HepG2 (cell line): ENCODE measurements around the gene LAMTOR1. TPM values are rescaled to one million over a fixed set of nuclear protein-coding genes. Genes with fewer than 3 reads are reported as not detected.

Experiments
- ATAC-seq: fragments of 200-7000 bp; cut with Tn5 transposase; 3 replicates; pipeline ENCODE4 v1.9.1; 2020; ENCODE audit warnings: mild to moderate bottlenecking, moderate library complexity
- BruUV-seq: library from RNA; stranded (reverse); fragments of 400-500 nt; replicated peaks from 2 replicates; lab custom pipeline; 2021; lab: Mats Ljungman, UMichigan
- CTCF ChIA-PET: fragments of 300-600 bp; formaldehyde crosslinking; extraction: SDS; loops from one replicate; lab custom pipeline; 2021; ENCODE audit warnings: low total read pairs, inconsistent platforms, low intra/inter-chr PET ratio; lab: Yijun Ruan, JAX
- POLR2A ChIA-PET: fragments of 350-600 bp; sonication (Branson Sonifier 250); formaldehyde crosslinking; loops from one replicate; lab custom pipeline; 2020; ENCODE audit warnings: antibody characterized with exemption, inconsistent platforms; lab: Yijun Ruan, JAX
- DNase-seq: peaks from one replicate; pipeline ENCODE4 v3.0.0-alpha.2; 2015; ENCODE audit warnings: low spot score
- FAIRE-seq: peaks from 3 replicates; lab custom pipeline; 2011; peaks lifted over from hg19 to GRCh38; lab: Jason Lieb, UNC
- H2AFZ ChIP-seq: one replicate; pipeline ENCODE4 v1.6.1; 2011; ENCODE audit warnings: low read length, inconsistent platforms
- H3K27ac ChIP-seq: fragments of 300-600 bp; 3 replicates; pipeline ENCODE4 v1.8.0; 2011; ENCODE audit warnings: mixed run types, mild to moderate bottlenecking, mixed read lengths, low read length, inconsistent platforms; ENCODE audit not compliant: insufficient read depth; ENCODE audit errors: extremely low read length
- H3K27me3 ChIP-seq, 2 experiments: fragments of 200-600 bp in 1 of 2; 2 replicates in 1 of 2; 3 replicates in 1 of 2; pipeline versions ENCODE4 v1.6.0 to v1.8.0; 2011; ENCODE audit warnings: low read length in 2 of 2, mild to moderate bottlenecking in 2 of 2, moderate library complexity in 2 of 2, inconsistent platforms in 1 of 2; ENCODE audit not compliant: insufficient read depth in 2 of 2, control insufficient read depth in 1 of 2
- H3K36me3 ChIP-seq, 2 experiments: fragments of 200-600 bp in 1 of 2; replicated peaks in 1 of 2; 2 replicates in 1 of 2; 3 replicates in 1 of 2; pipeline versions ENCODE4 v1.5.1 to v1.8.0; 2011; ENCODE audit warnings: low read length in 2 of 2, inconsistent platforms in 1 of 2; ENCODE audit not compliant: insufficient read depth in 2 of 2, control insufficient read depth in 1 of 2
- H3K4me1 ChIP-seq: 2 replicates; pipeline ENCODE4 v1.5.1; 2012; ENCODE audit warnings: low read length, inconsistent platforms; ENCODE audit not compliant: insufficient read depth
- H3K4me2 ChIP-seq: 2 replicates; pipeline ENCODE4 v1.6.0; 2011; ENCODE audit warnings: low read depth, low read length, inconsistent platforms
- H3K4me3 ChIP-seq, 3 experiments: fragments of 200-600 bp in 1 of 3; sonication (generic), shearing (Covaris generic) in 1 of 3; replicated peaks in 1 of 3; 2 replicates each; pipeline ENCODE4 v1.5.1; 2011 to 2016; ENCODE audit warnings: low read length in 3 of 3, inconsistent platforms in 2 of 3, low read depth in 2 of 3, mild to moderate bottlenecking in 2 of 3, control low read depth in 1 of 3, mixed read lengths in 1 of 3; ENCODE audit not compliant: insufficient read depth in 1 of 3
- H3K79me2 ChIP-seq: one replicate; pipeline ENCODE4 v1.6.1; 2011; ENCODE audit warnings: low read length, inconsistent platforms; ENCODE audit not compliant: insufficient read depth
- H3K9ac ChIP-seq: 2 replicates; pipeline ENCODE4 v1.6.0; 2011; ENCODE audit warnings: mild to moderate bottlenecking, low read depth, low read length, inconsistent platforms; ENCODE audit not compliant: insufficient read depth
- H3K9me3 ChIP-seq: 2 replicates; pipeline ENCODE4 v1.5.1; 2012; ENCODE audit warnings: mild to moderate bottlenecking, low read length
- H4K20me1 ChIP-seq: 2 replicates; pipeline ENCODE4 v1.6.0; 2011; ENCODE audit warnings: inconsistent platforms, mild to moderate bottlenecking, low read length, moderate library complexity; ENCODE audit not compliant: insufficient read depth
- BHLHE40 ChIP-seq: IDR thresholded peaks from 2 replicates; pipeline ENCODE4 v1.6.1; 2011; ENCODE audit warnings: low read length, improper control_type of control experiment
- CBX5 ChIP-seq: sonication (generic); formaldehyde crosslinking; IDR thresholded peaks from 2 replicates; pipeline ENCODE4 v1.4.0; 2020; ENCODE audit warnings: missing genetic modification reagents, borderline replicate concordance
- MAZ ChIP-seq, 2 experiments: sonication (generic) in 1 of 2; formaldehyde crosslinking in 1 of 2; IDR thresholded peaks; 2 replicates each; pipeline versions ENCODE4 v1.5.0 to v1.6.1; 2012 to 2020; ENCODE audit warnings: low read depth in 2 of 2, mild to moderate bottlenecking in 2 of 2, borderline replicate concordance in 1 of 2, improper control_type of control experiment in 1 of 2, low read length in 1 of 2, missing genetic modification reagents in 1 of 2, moderate library complexity in 1 of 2
- POLR2G ChIP-seq: fragments of 200-400 bp; formaldehyde crosslinking; IDR thresholded peaks from 2 replicates; pipeline ENCODE4 v1.6.1; 2018; ENCODE audit warnings: mild to moderate bottlenecking, low read depth, low read length, moderate library complexity
- SATB2 ChIP-seq: sonication (generic); formaldehyde crosslinking; IDR thresholded peaks from 2 replicates; pipeline ENCODE4 v1.5.0; 2020; ENCODE audit warnings: missing genetic modification reagents
- TAF1 ChIP-seq: sonication (generic); formaldehyde crosslinking; IDR thresholded peaks from 2 replicates; pipeline ENCODE4 v1.4.0; 2020; ENCODE audit warnings: missing genetic modification reagents
- ZBTB7A ChIP-seq: sonication (generic); formaldehyde crosslinking; IDR thresholded peaks from 2 replicates; pipeline ENCODE4 v1.8.0; 2022; ENCODE audit warnings: mild to moderate bottlenecking, missing genetic modification reagents
- ZNF747 ChIP-seq: sonication (generic); formaldehyde crosslinking; IDR thresholded peaks from 2 replicates; pipeline ENCODE4 v1.8.1; 2023; ENCODE audit warnings: missing genetic modification reagents, mild to moderate bottlenecking, borderline replicate concordance
- ZSCAN5A ChIP-seq: sonication (generic); formaldehyde crosslinking; IDR thresholded peaks from 2 replicates; pipeline ENCODE4 v1.8.0; 2022; ENCODE audit warnings: mild to moderate bottlenecking, missing genetic modification reagents, borderline replicate concordance
- WGBS: methylation state at CpG from one replicate; pipeline ENCODE4 v1.1.6; 2017; ENCODE audit warnings: low lambda C conversion rate; 5-methylcytosine and 5-hydroxymethylcytosine counted together
- in situ Hi-C: cut with HindIII; loops from 2 replicates; pipeline ENCODE4 v1.10.0; 2017; ENCODE audit warnings: low pct_unique_long_range_greater_than_20kb; ENCODE audit not compliant: extremely low pct_ligation_motif_present
- intact Hi-C: fragments of 100-400 bp; cut with micrococcal nuclease; formaldehyde crosslinking; loops from one replicate; pipeline ENCODE4 v1.10.0; 2022; ENCODE audit not compliant: unreplicated experiment
- polyA plus RNA-seq, 8 experiments: library from polyadenylated mRNA; depleted of rRNA in 3 of 8; stranded (reverse) in 7 of 8; unstranded in 1 of 8; fragments of >200 nt; fragmentation: Illumina TruSeq in 4 of 8; extraction: Trizol in 4 of 8; gene quantifications; 2 replicates each; pipeline versions ENCODE4 v1.2.1 to v1.2.3, GENCODE V29; 2011 to 2016; ENCODE audit warnings: low read depth in 4 of 8, missing spikeins in 1 of 8, mixed read lengths in 1 of 8; ENCODE audit not compliant: insufficient read depth in 1 of 8
- total RNA-seq, 5 experiments: library from RNA; depleted of rRNA; stranded (reverse); fragments of >200 nt; fragmentation: Illumina TruSeq; extraction: Trizol; gene quantifications; 2 replicates each; pipeline ENCODE4 v1.2.3, GENCODE V29; 2016; ENCODE audit warnings: low read depth in 1 of 5
- TF ChIP-seq, protein P1 (sequence below): sonication (generic); formaldehyde crosslinking; IDR thresholded peaks from 2 replicates; pipeline ENCODE4 v1.4.0; 2020; ENCODE audit warnings: missing genetic modification reagents, borderline replicate concordance
- TF ChIP-seq, protein P2 (sequence below): IDR thresholded peaks from 2 replicates; pipeline ENCODE4 v1.6.1; 2016; ENCODE audit warnings: missing genetic modification reagents, missing compliant biosample characterization

Gene LAMTOR1
- total and polyA plus RNA-seq, 2 of the 13 experiments (the other 11 are each of a cell fraction or from before 2014, with no cell fraction given), result 60.4 to 66.0 TPM

- no peaks in the 10 kb centered on the region for H3K4me1 ChIP-seq
- BruUV-seq, result no TSS peak
- intact Hi-C loops (no loop called here), in situ Hi-C loops (no loop called here)
- no peak overlapping the region for H3K4me3 ChIP-seq
- H3K27me3 ChIP-seq, result peaks cover 1 to 3% of the 10 kb centered on the region in 2 experiments; a peak in 3 of 5 replicates
- POLR2A ChIA-PET, result interaction anchor here (2.0 kb wide), 1 partner anchor 11 kb away, joined by 6 read pairs; the partner anchor contains the start of gene ANAPC15
- no peak overlapping the region for H3K4me2 ChIP-seq
- CTCF ChIA-PET, result no interaction called here
- FAIRE-seq (no peak), ATAC-seq (no peak), DNase-seq (no peak)
- H4K20me1 ChIP-seq, result no peaks in the 10 kb centered on the region
- no peak overlapping the region for H3K9ac ChIP-seq
- WGBS, result 10% methylated on average over 4 of the region's 6 CpGs
- H3K79me2 ChIP-seq, result no peaks in the 10 kb centered on the region
- TF ChIP-seq SATB2 (CRISPR knock-in tag) (no peak), ZSCAN5A (CRISPR knock-in tag) (no peak), ZBTB7A (CRISPR knock-in tag) (no peak), ZNF747 (CRISPR knock-in tag) (no peak), MAZ (IDR thresholded peaks at IDR 0.05; ENCODE audit: borderline replicate concordance, low read depth, low read length) (no peak), MAZ (CRISPR knock-in tag; IDR thresholded peaks at IDR 0.05; ENCODE audit: low read depth) (no peak), BHLHE40 (no peak), POLR2G (no peak), TAF1 (CRISPR knock-in tag) (no peak), CBX5 (CRISPR knock-in tag) (no peak)
- TF ChIP-seq, protein P1, sequence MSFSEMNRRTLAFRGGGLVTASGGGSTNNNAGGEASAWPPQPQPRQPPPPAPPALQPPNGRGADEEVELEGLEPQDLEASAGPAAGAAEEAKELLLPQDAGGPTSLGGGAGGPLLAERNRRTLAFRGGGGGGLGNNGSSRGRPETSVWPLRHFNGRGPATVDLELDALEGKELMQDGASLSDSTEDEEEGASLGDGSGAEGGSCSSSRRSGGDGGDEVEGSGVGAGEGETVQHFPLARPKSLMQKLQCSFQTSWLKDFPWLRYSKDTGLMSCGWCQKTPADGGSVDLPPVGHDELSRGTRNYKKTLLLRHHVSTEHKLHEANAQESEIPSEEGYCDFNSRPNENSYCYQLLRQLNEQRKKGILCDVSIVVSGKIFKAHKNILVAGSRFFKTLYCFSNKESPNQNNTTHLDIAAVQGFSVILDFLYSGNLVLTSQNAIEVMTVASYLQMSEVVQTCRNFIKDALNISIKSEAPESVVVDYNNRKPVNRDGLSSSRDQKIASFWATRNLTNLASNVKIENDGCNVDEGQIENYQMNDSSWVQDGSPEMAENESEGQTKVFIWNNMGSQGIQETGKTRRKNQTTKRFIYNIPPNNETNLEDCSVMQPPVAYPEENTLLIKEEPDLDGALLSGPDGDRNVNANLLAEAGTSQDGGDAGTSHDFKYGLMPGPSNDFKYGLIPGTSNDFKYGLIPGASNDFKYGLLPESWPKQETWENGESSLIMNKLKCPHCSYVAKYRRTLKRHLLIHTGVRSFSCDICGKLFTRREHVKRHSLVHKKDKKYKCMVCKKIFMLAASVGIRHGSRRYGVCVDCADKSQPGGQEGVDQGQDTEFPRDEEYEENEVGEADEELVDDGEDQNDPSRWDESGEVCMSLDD, result no peak
- TF ChIP-seq, protein P2, sequence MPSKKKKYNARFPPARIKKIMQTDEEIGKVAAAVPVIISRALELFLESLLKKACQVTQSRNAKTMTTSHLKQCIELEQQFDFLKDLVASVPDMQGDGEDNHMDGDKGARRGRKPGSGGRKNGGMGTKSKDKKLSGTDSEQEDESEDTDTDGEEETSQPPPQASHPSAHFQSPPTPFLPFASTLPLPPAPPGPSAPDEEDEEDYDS (CRISPR knock-in tag), result no peak
- no peak overlapping the region for H3K27ac ChIP-seq
- H3K9me3 ChIP-seq, result peaks cover 15% of the 10 kb centered on the region
- no peaks in the 10 kb centered on the region for H3K36me3 ChIP-seq
- no peak overlapping the region for H2AFZ ChIP-seq
Observed at GRCh38 chr11:72124046-72124445, 20.9 kb upstream of the LAMTOR1 start.
